ENCODE measurements around the gene CTSL.
A peak's percentile ranks its signal among the peaks of the same experiment; 100 is the strongest.

Gene CTSL

GRCh38 chr9:87712801-87713277, 13.1 kb upstream of the CTSL start:
- TF ChIP-seq CTCF (IDR thresholded peaks at IDR 0.05; ENCODE audit: low read depth, low read length, missing control alignments) = no peak
- no peak overlapping the region for H3K4me3 ChIP-seq (ENCODE audit: low read depth, low read length)
- in situ Hi-C loops (cut with HindIII; ENCODE audit: low sequenced_read_pairs) = no loop called here
- no peak for DNase-seq (ENCODE audit: low read depth)

- H3K4me3 ChIP-seq (ENCODE audit: low read depth, low read length) = peak overlapping the region; percentile 25
- no peak for TF ChIP-seq CTCF (IDR thresholded peaks at IDR 0.05; ENCODE audit: low read depth, low read length, missing control alignments)
- in situ Hi-C loops (cut with HindIII; ENCODE audit: low sequenced_read_pairs) = no loop called here
- peak; percentile 86 for DNase-seq (ENCODE audit: low read depth)
These were observed 12.5 kb upstream of the CTSL start for GRCh38 chr9:87713278-87713987.

GRCh38 chr9:87713988-87714330, 12.0 kb upstream of the CTSL start:
- in situ Hi-C loops (cut with HindIII; ENCODE audit: low sequenced_read_pairs) = no loop called here

GRCh38 chr9:87714819-87715218, 11.1 kb upstream of the CTSL start:
- DNase-seq (ENCODE audit: low read depth) = peak; percentile 72
- no peak overlapping the region for H3K4me3 ChIP-seq (ENCODE audit: low read depth, low read length)
- TF ChIP-seq CTCF (IDR thresholded peaks at IDR 0.05; ENCODE audit: low read depth, low read length, missing control alignments) = no peak
- in situ Hi-C loops (cut with HindIII; ENCODE audit: low sequenced_read_pairs) = no loop called here

More at GRCh38 chr9:87713988-87714330, 12.0 kb upstream of the CTSL start:
- no peak overlapping the region for H3K4me3 ChIP-seq (ENCODE audit: low read depth, low read length)
- no peak for DNase-seq (ENCODE audit: low read depth)
- no peak for TF ChIP-seq CTCF (IDR thresholded peaks at IDR 0.05; ENCODE audit: low read depth, low read length, missing control alignments)

GRCh38 chr9:87716141-87716540, 9.8 kb upstream of the CTSL start:
- in situ Hi-C loops (cut with HindIII; ENCODE audit: low sequenced_read_pairs) = no loop called here
- H3K4me3 ChIP-seq (ENCODE audit: low read depth, low read length) = no peak overlapping the region
- no peak for TF ChIP-seq CTCF (IDR thresholded peaks at IDR 0.05; ENCODE audit: low read depth, low read length, missing control alignments)
- no peak for DNase-seq (ENCODE audit: low read depth)

- no peak overlapping the region for H3K4me3 ChIP-seq (ENCODE audit: low read depth, low read length)
- in situ Hi-C loops (cut with HindIII; ENCODE audit: low sequenced_read_pairs) = no loop called here
- TF ChIP-seq CTCF (IDR thresholded peaks at IDR 0.05; ENCODE audit: low read depth, low read length, missing control alignments) = no peak
- no peak for DNase-seq (ENCODE audit: low read depth)
These were observed 8.5 kb upstream of the CTSL start for GRCh38 chr9:87717456-87717855.

Data from astrocyte of the cerebellum (primary cell).